ENCODE results near the gene PPM1F. TPM values are rescaled to one million over a fixed set of nuclear protein-coding genes. Genes with fewer than 3 reads are reported as not detected.

PPM1F gene
- total RNA-seq, 1 donor from 2014 or later = 40.1 TPM

GRCh38 chr22:21947040-21948014, 5.3 kb downstream of the PPM1F start:
- H3K4me3 Mint-ChIP-seq (ENCODE audit: unreplicated experiment) = peak overlapping the region; percentile 9
- H3K27me3 Mint-ChIP-seq (ENCODE audit: unreplicated experiment) = peaks cover 5% of the 10 kb centered on the region
- H3K4me1 Mint-ChIP-seq (ENCODE audit: low read depth, unreplicated experiment) = peaks cover 35% of the 10 kb centered on the region
- DNase-seq = no peak
- peaks cover 8% of the 10 kb centered on the region for H3K9me3 Mint-ChIP-seq (ENCODE audit: unreplicated experiment)
- peaks cover 5% of the 10 kb centered on the region for H3K36me3 Mint-ChIP-seq (ENCODE audit: unreplicated experiment)
- peak overlapping the region; percentile 67 for H3K27ac Mint-ChIP-seq (ENCODE audit: unreplicated experiment)
- TF ChIP-seq, protein P1, sequence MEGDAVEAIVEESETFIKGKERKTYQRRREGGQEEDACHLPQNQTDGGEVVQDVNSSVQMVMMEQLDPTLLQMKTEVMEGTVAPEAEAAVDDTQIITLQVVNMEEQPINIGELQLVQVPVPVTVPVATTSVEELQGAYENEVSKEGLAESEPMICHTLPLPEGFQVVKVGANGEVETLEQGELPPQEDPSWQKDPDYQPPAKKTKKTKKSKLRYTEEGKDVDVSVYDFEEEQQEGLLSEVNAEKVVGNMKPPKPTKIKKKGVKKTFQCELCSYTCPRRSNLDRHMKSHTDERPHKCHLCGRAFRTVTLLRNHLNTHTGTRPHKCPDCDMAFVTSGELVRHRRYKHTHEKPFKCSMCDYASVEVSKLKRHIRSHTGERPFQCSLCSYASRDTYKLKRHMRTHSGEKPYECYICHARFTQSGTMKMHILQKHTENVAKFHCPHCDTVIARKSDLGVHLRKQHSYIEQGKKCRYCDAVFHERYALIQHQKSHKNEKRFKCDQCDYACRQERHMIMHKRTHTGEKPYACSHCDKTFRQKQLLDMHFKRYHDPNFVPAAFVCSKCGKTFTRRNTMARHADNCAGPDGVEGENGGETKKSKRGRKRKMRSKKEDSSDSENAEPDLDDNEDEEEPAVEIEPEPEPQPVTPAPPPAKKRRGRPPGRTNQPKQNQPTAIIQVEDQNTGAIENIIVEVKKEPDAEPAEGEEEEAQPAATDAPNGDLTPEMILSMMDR (IDR thresholded peaks at IDR 0.05; ENCODE audit: partially characterized antibody, unreplicated experiment) = peak; percentile 42

- TF ChIP-seq, protein P1 (IDR thresholded peaks at IDR 0.05; ENCODE audit: partially characterized antibody, unreplicated experiment) = no peak
- Mint-ChIP-seq H3K27me3 (ENCODE audit: unreplicated experiment) (peaks cover 2% of the 10 kb centered on the region), H3K27ac (ENCODE audit: unreplicated experiment) (no peak overlapping the region), H3K4me3 (ENCODE audit: unreplicated experiment) (peak overlapping the region; percentile 54), H3K9me3 (ENCODE audit: unreplicated experiment) (peaks cover 8% of the 10 kb centered on the region), H3K36me3 (ENCODE audit: unreplicated experiment) (peaks cover 5% of the 10 kb centered on the region), H3K4me1 (ENCODE audit: low read depth, unreplicated experiment) (peaks cover 37% of the 10 kb centered on the region)
- DNase-seq = no peak
Observed at GRCh38 chr22:21946262-21946925, 6.3 kb downstream of the PPM1F start.

DNA sequence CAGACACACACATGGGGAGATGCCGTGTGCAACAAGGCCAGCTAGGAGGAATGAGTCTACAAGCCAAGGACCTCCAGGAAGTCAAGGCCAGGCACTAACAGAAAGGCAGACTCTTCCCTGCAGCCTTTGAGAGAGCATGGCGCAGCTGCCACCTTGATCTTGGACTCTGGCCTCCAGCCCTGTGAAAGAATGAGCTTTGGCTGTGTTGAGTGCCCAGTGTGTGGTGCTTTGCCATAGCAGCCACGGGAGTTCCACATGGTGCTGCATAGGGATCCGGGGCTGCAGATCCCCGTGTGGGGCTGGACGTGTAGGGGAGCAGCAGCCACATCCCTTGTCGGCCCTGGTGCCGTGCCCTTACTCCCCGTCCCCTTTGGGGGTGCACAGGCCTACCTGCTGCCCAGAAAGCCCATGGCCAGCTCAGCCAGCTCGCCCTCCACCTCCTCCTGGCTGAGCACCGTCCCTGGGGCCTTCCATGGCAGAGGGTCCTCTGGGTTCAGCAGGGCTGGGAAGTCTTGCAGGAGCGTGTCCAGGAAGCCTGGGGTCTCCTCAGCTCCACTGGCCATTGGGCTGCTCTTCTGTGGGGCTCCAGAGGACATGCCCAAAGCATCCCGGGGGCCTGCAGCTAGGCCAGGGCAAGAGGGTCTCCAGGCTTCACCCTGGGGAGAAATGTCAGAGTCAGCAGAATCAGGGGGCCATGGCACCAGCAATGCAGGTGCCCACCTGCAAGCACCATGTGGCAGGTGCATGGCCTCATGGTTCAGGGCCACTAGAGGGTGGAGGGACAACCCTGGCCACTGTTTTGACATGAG, 7.0 kb downstream of the PPM1F start:
- Mint-ChIP-seq H3K4me3 (ENCODE audit: unreplicated experiment) (no peak overlapping the region), H3K9me3 (ENCODE audit: unreplicated experiment) (peaks cover 9% of the 10 kb centered on the region), H3K36me3 (ENCODE audit: unreplicated experiment) (peaks cover 5% of the 10 kb centered on the region), H3K27ac (ENCODE audit: unreplicated experiment) (no peak overlapping the region), H3K4me1 (ENCODE audit: low read depth, unreplicated experiment) (peaks cover 42% of the 10 kb centered on the region), H3K27me3 (ENCODE audit: unreplicated experiment) (peaks cover 2% of the 10 kb centered on the region)
- no peak for DNase-seq
- TF ChIP-seq, protein P1 (IDR thresholded peaks at IDR 0.05; ENCODE audit: partially characterized antibody, unreplicated experiment) = no peak

DNA sequence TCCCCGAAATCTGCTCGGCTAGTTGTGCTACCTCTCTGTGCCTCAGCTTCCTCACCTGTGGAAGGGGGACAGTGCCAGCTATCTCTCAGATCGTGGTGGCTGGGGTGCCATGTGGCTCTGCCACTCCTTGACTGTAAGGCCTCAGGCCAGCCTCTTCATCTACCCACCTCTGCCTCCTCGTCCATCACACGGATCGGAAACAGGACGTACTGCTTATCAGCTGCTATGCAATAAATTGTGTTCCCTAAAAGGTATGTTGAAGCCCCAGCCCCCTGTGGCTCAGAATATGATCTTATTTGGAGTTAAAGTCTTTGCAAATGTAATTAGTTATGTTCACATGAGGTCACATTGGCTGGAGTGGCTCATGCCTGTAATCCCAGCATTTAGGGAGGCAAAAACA, 7.8 kb downstream of the PPM1F start:
- Mint-ChIP-seq H3K4me3 (ENCODE audit: unreplicated experiment) (no peak overlapping the region), H3K36me3 (ENCODE audit: unreplicated experiment) (peaks cover 5% of the 10 kb centered on the region), H3K4me1 (ENCODE audit: low read depth, unreplicated experiment) (peaks cover 44% of the 10 kb centered on the region), H3K9me3 (ENCODE audit: unreplicated experiment) (peaks cover 14% of the 10 kb centered on the region), H3K27ac (ENCODE audit: unreplicated experiment) (no peak overlapping the region), H3K27me3 (ENCODE audit: unreplicated experiment) (peaks cover 7% of the 10 kb centered on the region)
- DNase-seq = no peak
- TF ChIP-seq, protein P1 (IDR thresholded peaks at IDR 0.05; ENCODE audit: partially characterized antibody, unreplicated experiment) = no peak
